ENCODE measurements around the gene ANKRD42. TPM values are rescaled to one million over a fixed set of nuclear protein-coding genes. Genes with fewer than 3 reads are reported as not detected.
"Not testable (repeated sequence)": the region's sequence is repeated elsewhere in the genome, so short reads cannot be mapped to it uniquely, and the experiment has no call there.

The ANKRD42 gene
- total and polyA plus RNA-seq, 2 donors (not counting 3 experiments of a cell fraction or from before 2014, with no cell fraction given): 3.3 to 6.6 TPM

GRCh38 chr11:83206221-83206620 is 12.7 kb downstream of the ANKRD42 start:
- peaks cover 0 to 2% of the 10 kb centered on the region in 2 experiments for H3K36me3 ChIP-seq (ENCODE audit: control insufficient read depth in 2 of 2, extremely low read depth in 1 of 2, insufficient read depth in 2 of 2, low read length in 2 of 2)
- H3K27ac ChIP-seq (ENCODE audit: insufficient read depth, low read depth, low read length): no peak overlapping the region
- no peaks in the 10 kb centered on the region for H3K9me3 ChIP-seq (replicated peaks; ENCODE audit: control insufficient read depth, insufficient read depth, low read length)
- intact Hi-C loops (cut with micrococcal nuclease): no loop called here
- FAIRE-seq (no peak), DNase-seq (ENCODE audit: low read depth, low spot score) (no peak)
- POLR2A ChIA-PET: no interaction called here
- dilution Hi-C loops (cut with MboI; ENCODE audit: extremely low pct_ligation_motif_present, low sequenced_read_pairs): no loop called here
- no peaks in the 10 kb centered on the region for H3K27me3 ChIP-seq (ENCODE audit: control insufficient read depth in 2 of 2, insufficient read depth in 2 of 2, low read length in 2 of 2)
- CTCF ChIA-PET: no interaction called here
- H3K4me2 ChIP-seq (ENCODE audit: insufficient read depth, low read length): no peak overlapping the region
- H4K20me1 ChIP-seq (replicated peaks; ENCODE audit: control insufficient read depth, extremely low read depth, insufficient read depth, low read length): no peaks in the 10 kb centered on the region
- no peak overlapping the region for H3K9ac ChIP-seq (replicated peaks; ENCODE audit: extremely low read depth, insufficient read depth, low read length)
- no TSS peak for BruUV-seq (replicated peaks)
- H3K79me2 ChIP-seq (ENCODE audit: control insufficient read depth, insufficient read depth, low read length): no peaks in the 10 kb centered on the region
- H3K9me1 ChIP-seq (replicated peaks; ENCODE audit: control insufficient read depth, extremely low read depth, insufficient read depth, low read length): no peaks in the 10 kb centered on the region
- TF ChIP-seq MYC (IDR thresholded peaks at IDR 0.05; ENCODE audit: low read depth, low read length) (no peak), FOS (IDR thresholded peaks at IDR 0.05; ENCODE audit: borderline replicate concordance, insufficient read depth, low read length) (no peak), CTCF (IDR thresholded peaks at IDR 0.05; ENCODE audit: extremely low read depth in 1 of 2, insufficient read depth in 1 of 2, low read depth in 1 of 2, low read length in 2 of 2) (no peak), POLR2AphosphoS5 (IDR thresholded peaks at IDR 0.05; ENCODE audit: insufficient read depth, low read depth, low read length) (no peak)
- no peaks in the 10 kb centered on the region for H3K4me1 ChIP-seq (ENCODE audit: control insufficient read depth, extremely low read depth, insufficient read depth, low read length)
- no peak overlapping the region for H3K4me3 ChIP-seq (replicated peaks in 1 of 3; ENCODE audit: insufficient read depth in 1 of 3, low read depth in 1 of 3, low read length in 3 of 3)
- no peak overlapping the region for H2AFZ ChIP-seq (ENCODE audit: low read depth, low read length)

GRCh38 chr11:83206771-83207382 is 13.4 kb downstream of the ANKRD42 start:
- POLR2A ChIA-PET; intact Hi-C loops (cut with micrococcal nuclease): not testable (repeated sequence)

More at GRCh38 chr11:83206771-83207382, 13.4 kb downstream of the ANKRD42 start:
- H3K79me2 ChIP-seq (ENCODE audit: control insufficient read depth, insufficient read depth, low read length); H3K9me1 ChIP-seq (replicated peaks; ENCODE audit: control insufficient read depth, extremely low read depth, insufficient read depth, low read length); H3K4me3 ChIP-seq (replicated peaks in 1 of 3; ENCODE audit: insufficient read depth in 1 of 3, low read depth in 1 of 3, low read length in 3 of 3); H3K4me2 ChIP-seq (ENCODE audit: insufficient read depth, low read length); H3K4me1 ChIP-seq (ENCODE audit: control insufficient read depth, extremely low read depth, insufficient read depth, low read length); DNase-seq (ENCODE audit: low read depth, low spot score); BruUV-seq (replicated peaks); H3K9me3 ChIP-seq (replicated peaks; ENCODE audit: control insufficient read depth, insufficient read depth, low read length); H3K9ac ChIP-seq (replicated peaks; ENCODE audit: extremely low read depth, insufficient read depth, low read length); H3K36me3 ChIP-seq (ENCODE audit: control insufficient read depth in 2 of 2, extremely low read depth in 1 of 2, insufficient read depth in 2 of 2, low read length in 2 of 2); H4K20me1 ChIP-seq (replicated peaks; ENCODE audit: control insufficient read depth, extremely low read depth, insufficient read depth, low read length); FAIRE-seq; H2AFZ ChIP-seq (ENCODE audit: low read depth, low read length); H3K27me3 ChIP-seq (ENCODE audit: control insufficient read depth in 2 of 2, insufficient read depth in 2 of 2, low read length in 2 of 2); dilution Hi-C loops (cut with MboI; ENCODE audit: extremely low pct_ligation_motif_present, low sequenced_read_pairs); H3K27ac ChIP-seq (ENCODE audit: insufficient read depth, low read depth, low read length): not testable (repeated sequence)
- CTCF ChIA-PET: interaction anchor here (1.0 kb wide), 1 partner anchor 13 kb away, joined by 3 read pairs; the partner anchor contains the start of gene ANKRD42
